GM12872 (cell line): ENCODE measurements around the gene FGFR2.

Source experiments
- CTCF ChIP-seq: IDR thresholded peaks from 3 replicates; pipeline ENCODE4 v1.5.1; 2011; ENCODE audit warnings: low read depth, mild to moderate bottlenecking, low read length, moderate library complexity; ENCODE audit not compliant: insufficient read depth

Gene FGFR2

DNA sequence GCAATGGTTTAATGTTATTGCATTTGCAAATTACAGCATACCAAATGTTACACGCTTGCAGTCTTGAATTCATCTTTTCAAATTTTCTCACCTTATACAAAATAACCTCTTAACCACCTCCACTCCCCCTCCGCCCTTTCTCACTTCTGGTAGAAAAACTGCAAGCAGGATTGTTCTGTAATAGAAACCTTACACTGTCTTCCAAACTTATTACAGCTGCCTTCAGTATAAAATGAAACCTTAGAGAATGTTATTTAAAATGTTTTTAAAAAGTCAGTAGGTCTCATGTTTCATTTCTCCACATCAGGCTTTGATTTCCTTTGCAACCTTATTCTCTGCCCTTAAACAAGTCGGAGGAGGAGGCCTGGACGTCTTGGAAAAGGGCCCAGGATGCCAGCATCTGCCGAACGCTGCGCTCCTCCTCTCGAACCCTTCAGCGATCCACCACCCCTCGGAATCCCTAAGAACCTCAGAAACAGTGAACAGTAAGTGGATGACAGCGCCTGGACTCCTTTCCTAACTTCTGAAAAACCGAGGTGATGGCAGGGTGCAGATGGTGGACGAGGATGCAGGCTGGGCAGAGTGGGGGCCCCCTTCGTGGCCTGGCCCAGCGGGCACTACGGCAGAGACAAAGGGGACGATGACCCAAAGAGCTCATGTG lies 74.0 kb downstream of the FGFR2 start:
- no peak for TF ChIP-seq CTCF

DNA sequence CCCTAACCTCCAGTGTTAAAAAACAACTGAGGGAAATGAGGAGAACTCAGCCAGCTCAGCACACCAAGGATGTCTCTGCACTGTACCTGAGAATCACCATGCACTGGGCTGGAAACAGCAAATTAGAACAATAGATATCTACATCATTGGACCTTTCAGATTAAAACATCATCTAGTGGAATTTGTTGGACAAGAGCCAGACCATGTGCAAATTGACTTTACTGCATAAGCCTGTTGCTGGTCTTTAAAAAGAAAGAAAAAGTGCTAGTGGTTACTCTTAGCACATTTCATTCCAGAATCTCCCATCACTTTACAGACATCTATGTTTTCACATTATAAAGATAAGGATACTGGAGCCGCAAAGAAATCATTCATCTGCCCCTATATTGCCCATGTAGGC lies 75.4 kb downstream of the FGFR2 start:
- no peak for TF ChIP-seq CTCF

DNA sequence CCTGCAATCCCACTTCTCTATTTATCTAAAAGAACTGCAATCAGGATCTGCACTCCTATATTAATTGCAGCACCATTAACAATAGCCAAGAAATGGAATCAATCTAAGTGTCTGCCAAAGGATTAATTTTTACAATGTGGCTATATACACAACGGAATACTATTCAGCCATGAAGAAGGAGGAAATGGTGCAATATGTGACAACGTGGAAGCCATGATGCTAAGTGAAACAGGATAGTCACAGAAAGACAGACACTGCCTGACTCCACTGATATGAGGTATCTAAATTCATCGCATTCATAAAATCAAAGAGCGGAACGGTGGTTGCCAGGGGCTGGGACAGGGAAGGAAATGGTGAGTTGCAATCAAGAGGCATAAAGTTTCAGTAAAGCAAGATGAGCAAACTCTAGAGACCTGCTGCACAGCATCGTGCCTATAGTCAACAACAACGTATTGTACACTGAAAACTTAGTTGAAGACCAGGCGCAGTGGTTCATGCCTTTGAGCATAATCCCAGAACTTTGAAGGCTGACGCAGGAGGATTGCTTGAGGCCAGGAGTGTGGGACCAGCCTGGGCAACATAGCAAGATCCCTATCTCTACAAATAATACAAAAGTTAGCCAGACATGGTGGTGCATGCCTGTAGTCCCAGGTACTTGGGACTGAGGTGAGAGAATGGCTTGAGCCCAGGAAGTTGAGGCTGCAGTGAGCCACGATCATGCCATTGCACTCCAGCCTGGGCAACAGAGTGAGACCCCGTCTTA lies 76.3 kb downstream of the FGFR2 start:
- TF ChIP-seq CTCF: no peak

GRCh38 chr10:121519901-121520493 lies 78.2 kb downstream of the FGFR2 start:
- no peak for TF ChIP-seq CTCF

GRCh38 chr10:121519411-121519810 lies 78.8 kb downstream of the FGFR2 start:
- no peak for TF ChIP-seq CTCF

- TF ChIP-seq CTCF: no peak
Observed at GRCh38 chr10:121518333-121518732, 79.9 kb downstream of the FGFR2 start.

DNA sequence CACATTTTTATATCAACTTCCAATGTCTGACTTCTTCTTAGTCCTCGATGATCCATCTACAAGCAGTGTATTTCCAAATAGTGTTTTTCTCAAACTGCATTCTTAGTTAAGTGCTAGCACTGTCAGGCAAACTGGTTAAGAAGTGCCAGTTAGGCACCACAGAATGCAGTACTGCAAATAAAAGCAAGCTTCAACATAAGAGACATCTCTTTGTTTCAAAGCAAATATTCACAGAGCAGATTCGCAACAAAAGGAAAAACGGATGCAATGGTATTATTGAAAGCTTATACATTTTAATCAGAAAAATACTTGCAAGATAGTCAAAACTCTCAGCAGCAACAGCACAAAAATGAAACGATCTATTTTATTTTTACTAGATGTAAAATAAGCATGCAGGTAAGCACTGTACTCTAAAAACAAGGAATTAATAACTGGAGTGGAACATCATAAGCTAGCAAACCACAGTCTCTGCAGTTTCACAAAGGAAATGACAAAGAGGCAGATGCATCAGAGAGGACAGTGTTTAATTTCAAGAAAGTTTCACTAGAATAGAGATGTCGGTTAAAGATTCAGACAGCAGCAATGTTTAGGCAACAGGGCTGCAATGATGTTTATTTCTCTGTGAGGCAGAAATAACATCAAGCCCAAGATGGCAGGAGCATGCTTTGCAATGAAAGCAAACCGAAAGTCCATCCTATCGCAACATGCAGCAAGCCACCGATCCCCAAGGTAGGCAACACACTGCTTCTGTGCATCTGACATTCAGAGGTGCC lies 82.0 kb downstream of the FGFR2 start:
- no peak for TF ChIP-seq CTCF
